Measurements from ENCODE around the gene TMEM232.

- TF ChIP-seq POLR2A (IDR thresholded peaks at IDR 0.05; ENCODE audit: low read depth, low read length) = no peak
- TF ChIP-seq POLR2AphosphoS5 (IDR thresholded peaks at IDR 0.05; ENCODE audit: low read depth, low read length) = no peak
- no peak for TF ChIP-seq SPI1 (IDR thresholded peaks at IDR 0.05; ENCODE audit: low read depth, low read length)
- no peak for TF ChIP-seq TAF1 (IDR thresholded peaks at IDR 0.05; ENCODE audit: low read depth, low read length)
- no peak for TF ChIP-seq PAX5 (IDR thresholded peaks at IDR 0.05; ENCODE audit: insufficient read depth, low read length, severe bottlenecking)
- no peak for TF ChIP-seq POU2F2 (IDR thresholded peaks at IDR 0.05; ENCODE audit: low read depth, low read length)
Observed at GRCh38 chr5:110525762-110526161, 200.7 kb downstream of the TMEM232 start.
